Esophagus muscularis mucosa (tissue), 3 donors: ENCODE data around the gene SYTL1.

Source experiments
- EP300 ChIP-seq: sonication (generic); formaldehyde crosslinking; IDR thresholded peaks from one replicate; pipeline ENCODE4 v1.6.1; 2017; ENCODE audit warnings: antibody characterized with exemption
- POLR2A ChIP-seq: fragments of 450-650 bp; IDR thresholded peaks from one replicate; pipeline ENCODE4 v1.6.1; 2017; ENCODE audit warnings: antibody characterized with exemption, moderate library complexity, mild to moderate bottlenecking, low read depth
- POLR2AphosphoS5 ChIP-seq, 2 donors: sonication (generic); formaldehyde crosslinking; IDR thresholded peaks; one replicate each; pipeline ENCODE4 v1.6.1; 2017; ENCODE audit warnings: antibody characterized with exemption in 2 of 2

DNA sequence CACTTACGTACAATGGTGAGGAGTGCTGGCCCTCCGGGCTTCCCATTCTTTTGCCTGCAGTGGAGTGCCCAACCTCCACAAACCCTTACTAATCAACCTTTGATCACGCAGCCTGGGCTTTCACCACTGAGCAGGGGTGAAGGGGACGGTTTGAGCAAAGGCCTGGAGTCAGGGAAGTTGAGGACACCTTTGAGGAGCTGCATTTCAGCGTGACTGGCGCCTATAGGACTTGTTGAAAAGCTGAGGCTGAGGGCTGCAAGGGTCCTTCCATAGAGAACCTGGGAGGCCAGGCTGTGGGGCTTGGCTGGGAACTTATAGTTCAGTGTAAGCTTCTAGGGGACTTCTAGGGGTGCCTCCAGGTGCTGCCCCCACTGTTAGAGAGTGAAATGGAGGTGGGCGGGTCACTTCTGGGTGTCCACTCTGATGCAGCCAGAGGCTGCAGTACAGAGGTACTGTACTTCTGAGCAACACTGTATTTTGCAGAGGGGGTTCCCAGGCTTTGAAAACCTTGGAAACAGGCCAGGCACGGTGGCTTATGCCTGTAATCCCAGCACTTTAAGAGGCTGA lies 9.8 kb downstream of the SYTL1 start:
- TF ChIP-seq EP300: no peak
- TF ChIP-seq POLR2AphosphoS5 (IDR thresholded peaks at IDR 0.05): no peak
- TF ChIP-seq POLR2A: no peak
